Panc1 (cell line): Measurements from ENCODE around the gene SMG1. TPM values are rescaled to one million over a fixed set of nuclear protein-coding genes. Genes with fewer than 3 reads are reported as not detected.

Experiments
- ATAC-seq: fragments of 200-7000 bp; cut with Tn5 transposase; 2 replicates; pipeline ENCODE4 v1.9.1; 2020; ENCODE audit warnings: mild to moderate bottlenecking, moderate library complexity
- BruUV-seq: library from RNA; stranded (reverse); fragments of 400-500 nt; replicated peaks from 2 replicates; lab custom pipeline; 2021; lab: Mats Ljungman, UMichigan
- CTCF ChIA-PET: fragments of 300-600 bp; sonication (Branson Sonifier 250); formaldehyde crosslinking; loops from one replicate; lab custom pipeline; 2022; ENCODE audit warnings: antibody characterized with exemption; lab: Charles Lee
- POLR2A ChIA-PET: fragments of 300-600 bp; sonication (Branson Sonifier 250); formaldehyde crosslinking; loops from one replicate; lab custom pipeline; 2022; ENCODE audit warnings: antibody characterized with exemption; lab: Charles Lee
- DNase-seq: peaks from one replicate; pipeline ENCODE4 v3.0.0-alpha.2; 2010; ENCODE audit warnings: low read depth, low spot score
- H3K27ac ChIP-seq: 2 replicates; pipeline ENCODE4 v1.5.1; 2011; ENCODE audit warnings: mild to moderate bottlenecking, low read length, inconsistent platforms
- H3K27me3 ChIP-seq: fragments of 200-500 bp; sonication (Bioruptor generic); 2 replicates; pipeline ENCODE4 v1.6.0; 2014; ENCODE audit warnings: low read length, inconsistent platforms; ENCODE audit not compliant: control insufficient read depth, insufficient read depth
- H3K36me3 ChIP-seq: fragments of 200-500 bp; sonication (Bioruptor generic); 2 replicates; pipeline ENCODE4 v1.5.1; 2014; ENCODE audit warnings: inconsistent platforms, mild to moderate bottlenecking, low read length, moderate library complexity; ENCODE audit not compliant: control insufficient read depth, insufficient read depth
- H3K4me1 ChIP-seq: 2 replicates; pipeline ENCODE4 v1.5.1; 2011; ENCODE audit warnings: inconsistent platforms, mild to moderate bottlenecking, low read length, moderate library complexity; ENCODE audit not compliant: control insufficient read depth, insufficient read depth
- H3K4me3 ChIP-seq, 2 experiments: 2 replicates each; pipeline ENCODE4 v1.5.1; 2011 to 2012; ENCODE audit warnings: low read depth in 2 of 2, low read length in 2 of 2, mild to moderate bottlenecking in 2 of 2, inconsistent platforms in 1 of 2, moderate library complexity in 1 of 2
- H3K9me3 ChIP-seq: fragments of 200-500 bp; sonication (Bioruptor generic); 2 replicates; pipeline ENCODE4 v1.5.1; 2014; ENCODE audit warnings: low read depth, mild to moderate bottlenecking, inconsistent platforms, low read length, moderate library complexity; ENCODE audit not compliant: control insufficient read depth, insufficient read depth
- POLR2AphosphoS5 ChIP-seq: IDR thresholded peaks from 2 replicates; pipeline ENCODE4 v1.6.1; 2012; ENCODE audit warnings: mild to moderate bottlenecking, low read depth, low read length, moderate library complexity
- SIN3A ChIP-seq: IDR thresholded peaks from 2 replicates; pipeline ENCODE4 v1.6.1; 2012; ENCODE audit warnings: low read depth, mild to moderate bottlenecking, low read length, moderate library complexity, borderline replicate concordance; ENCODE audit not compliant: insufficient read depth
- TCF7L2 ChIP-seq: IDR thresholded peaks from 2 replicates; pipeline ENCODE4 v1.6.1; 2011; ENCODE audit warnings: mild to moderate bottlenecking, low read depth, low read length, inconsistent platforms
- in situ Hi-C: cut with HindIII; loops from 2 replicates; pipeline ENCODE4 v1.10.0; 2016; ENCODE audit warnings: low sequenced_read_pairs, low pct_unique_long_range_greater_than_20kb
- intact Hi-C: fragments of 100-400 bp; cut with micrococcal nuclease; formaldehyde crosslinking; loops from one replicate; pipeline ENCODE4 v1.10.0; 2022; ENCODE audit not compliant: unreplicated experiment
- total RNA-seq: library from RNA; stranded (reverse); gene quantifications from one replicate; pipeline ENCODE4 v1.2.1, GENCODE V29; 2021; ENCODE audit not compliant: unreplicated experiment
- TF ChIP-seq, protein P1 (sequence below), 2 experiments: IDR thresholded peaks; 2 replicates each; pipeline ENCODE4 v1.6.1; 2011 to 2012; ENCODE audit warnings: low read depth in 2 of 2, control low read depth in 1 of 2, low read length in 1 of 2, mild to moderate bottlenecking in 1 of 2, moderate library complexity in 1 of 2; ENCODE audit not compliant: insufficient read depth in 1 of 2
- TF ChIP-seq, protein P2 (sequence below): fragments of 450-650 bp; IDR thresholded peaks from 2 replicates; pipeline ENCODE4 v1.5.1; 2017; ENCODE audit warnings: mild to moderate bottlenecking

SMG1 gene
- total RNA-seq, 1 experiment from 2014 or later = 113 TPM

DNA sequence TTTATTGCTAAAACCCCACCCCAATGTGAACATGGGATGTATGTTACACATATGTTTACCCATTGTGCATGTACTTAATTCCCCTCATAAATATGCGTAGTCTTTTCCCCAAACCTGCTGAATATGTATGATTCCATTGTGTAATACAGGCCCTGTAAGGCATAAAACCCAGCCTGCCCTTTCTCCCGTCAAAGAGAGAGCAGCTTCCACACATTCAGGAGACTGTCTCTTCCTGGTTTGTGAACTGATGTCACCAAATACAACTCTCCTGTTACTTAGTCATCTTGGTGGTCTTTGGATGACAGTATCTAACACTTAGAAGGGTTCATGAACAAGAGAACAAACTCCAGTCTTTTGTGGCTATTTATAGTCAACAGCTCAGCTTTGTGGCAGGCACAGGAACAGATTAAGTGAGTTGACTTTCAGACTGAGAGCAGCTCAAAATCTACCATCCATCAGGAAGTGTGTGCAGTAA, 32.9 kb upstream of the SMG1 start:
- POLR2A ChIA-PET = no interaction called here
- in situ Hi-C loops = no loop called here
- no peak for ATAC-seq

DNA sequence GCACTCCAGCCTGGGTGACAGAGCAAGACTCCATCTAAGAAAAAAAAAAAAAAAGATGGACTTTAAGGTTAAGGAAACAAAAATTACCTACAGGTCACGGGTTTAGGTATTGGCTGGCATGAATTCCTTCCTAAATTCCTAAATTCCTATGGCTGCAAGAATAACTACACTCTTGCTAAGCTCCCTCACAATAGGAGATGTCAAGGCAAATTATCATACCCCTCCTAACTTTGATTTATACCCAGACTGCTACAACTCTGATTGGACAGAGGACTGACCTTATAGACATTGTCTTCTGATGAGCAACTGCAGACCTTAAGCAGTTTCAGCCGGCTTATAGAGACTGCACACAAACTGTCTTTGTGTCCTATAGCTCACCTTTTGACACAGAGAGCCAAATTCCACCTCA, 32.4 kb upstream of the SMG1 start:
- in situ Hi-C loops = no loop called here
- BruUV-seq = no TSS peak
- CTCF ChIA-PET = interaction anchor here (0.6 kb wide), 1 partner anchor 1443 kb away, joined by 3 read pairs; no protein-coding TSS in a partner anchor

More for the DNA sequence above, 32.9 kb upstream of the SMG1 start:
- TF ChIP-seq, protein P1, sequence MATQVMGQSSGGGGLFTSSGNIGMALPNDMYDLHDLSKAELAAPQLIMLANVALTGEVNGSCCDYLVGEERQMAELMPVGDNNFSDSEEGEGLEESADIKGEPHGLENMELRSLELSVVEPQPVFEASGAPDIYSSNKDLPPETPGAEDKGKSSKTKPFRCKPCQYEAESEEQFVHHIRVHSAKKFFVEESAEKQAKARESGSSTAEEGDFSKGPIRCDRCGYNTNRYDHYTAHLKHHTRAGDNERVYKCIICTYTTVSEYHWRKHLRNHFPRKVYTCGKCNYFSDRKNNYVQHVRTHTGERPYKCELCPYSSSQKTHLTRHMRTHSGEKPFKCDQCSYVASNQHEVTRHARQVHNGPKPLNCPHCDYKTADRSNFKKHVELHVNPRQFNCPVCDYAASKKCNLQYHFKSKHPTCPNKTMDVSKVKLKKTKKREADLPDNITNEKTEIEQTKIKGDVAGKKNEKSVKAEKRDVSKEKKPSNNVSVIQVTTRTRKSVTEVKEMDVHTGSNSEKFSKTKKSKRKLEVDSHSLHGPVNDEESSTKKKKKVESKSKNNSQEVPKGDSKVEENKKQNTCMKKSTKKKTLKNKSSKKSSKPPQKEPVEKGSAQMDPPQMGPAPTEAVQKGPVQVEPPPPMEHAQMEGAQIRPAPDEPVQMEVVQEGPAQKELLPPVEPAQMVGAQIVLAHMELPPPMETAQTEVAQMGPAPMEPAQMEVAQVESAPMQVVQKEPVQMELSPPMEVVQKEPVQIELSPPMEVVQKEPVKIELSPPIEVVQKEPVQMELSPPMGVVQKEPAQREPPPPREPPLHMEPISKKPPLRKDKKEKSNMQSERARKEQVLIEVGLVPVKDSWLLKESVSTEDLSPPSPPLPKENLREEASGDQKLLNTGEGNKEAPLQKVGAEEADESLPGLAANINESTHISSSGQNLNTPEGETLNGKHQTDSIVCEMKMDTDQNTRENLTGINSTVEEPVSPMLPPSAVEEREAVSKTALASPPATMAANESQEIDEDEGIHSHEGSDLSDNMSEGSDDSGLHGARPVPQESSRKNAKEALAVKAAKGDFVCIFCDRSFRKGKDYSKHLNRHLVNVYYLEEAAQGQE (IDR thresholded peaks at IDR 0.05; ENCODE audit: insufficient read depth in 1 of 2, low read depth in 2 of 2, low read length in 1 of 2) = no peak
- TF ChIP-seq SIN3A (no peak), TCF7L2 (no peak), POLR2AphosphoS5 (no peak)
- TF ChIP-seq, protein P2, sequence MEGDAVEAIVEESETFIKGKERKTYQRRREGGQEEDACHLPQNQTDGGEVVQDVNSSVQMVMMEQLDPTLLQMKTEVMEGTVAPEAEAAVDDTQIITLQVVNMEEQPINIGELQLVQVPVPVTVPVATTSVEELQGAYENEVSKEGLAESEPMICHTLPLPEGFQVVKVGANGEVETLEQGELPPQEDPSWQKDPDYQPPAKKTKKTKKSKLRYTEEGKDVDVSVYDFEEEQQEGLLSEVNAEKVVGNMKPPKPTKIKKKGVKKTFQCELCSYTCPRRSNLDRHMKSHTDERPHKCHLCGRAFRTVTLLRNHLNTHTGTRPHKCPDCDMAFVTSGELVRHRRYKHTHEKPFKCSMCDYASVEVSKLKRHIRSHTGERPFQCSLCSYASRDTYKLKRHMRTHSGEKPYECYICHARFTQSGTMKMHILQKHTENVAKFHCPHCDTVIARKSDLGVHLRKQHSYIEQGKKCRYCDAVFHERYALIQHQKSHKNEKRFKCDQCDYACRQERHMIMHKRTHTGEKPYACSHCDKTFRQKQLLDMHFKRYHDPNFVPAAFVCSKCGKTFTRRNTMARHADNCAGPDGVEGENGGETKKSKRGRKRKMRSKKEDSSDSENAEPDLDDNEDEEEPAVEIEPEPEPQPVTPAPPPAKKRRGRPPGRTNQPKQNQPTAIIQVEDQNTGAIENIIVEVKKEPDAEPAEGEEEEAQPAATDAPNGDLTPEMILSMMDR = no peak
- Histone ChIP-seq H3K9me3 (no peaks in the 10 kb centered on the region), H3K27me3 (no peaks in the 10 kb centered on the region), H3K4me1 (no peaks in the 10 kb centered on the region), H3K36me3 (no peaks in the 10 kb centered on the region), H3K27ac (no peak overlapping the region), H3K4me3 (no peak overlapping the region)
- intact Hi-C loops = no loop called here
- no peak for DNase-seq
- CTCF ChIA-PET = no interaction called here
- no TSS peak for BruUV-seq

More for the DNA sequence above, 32.4 kb upstream of the SMG1 start:
- intact Hi-C loops = no loop called here
- no peak for ATAC-seq
- Histone ChIP-seq H3K9me3 (no peaks in the 10 kb centered on the region), H3K27me3 (no peaks in the 10 kb centered on the region), H3K4me1 (no peaks in the 10 kb centered on the region), H3K36me3 (no peaks in the 10 kb centered on the region), H3K27ac (no peak overlapping the region), H3K4me3 (no peak overlapping the region)
- TF ChIP-seq, protein P1 (IDR thresholded peaks at IDR 0.05; ENCODE audit: insufficient read depth in 1 of 2, low read depth in 2 of 2, low read length in 1 of 2) = no peak
- TF ChIP-seq, protein P2 = no peak
- TF ChIP-seq TCF7L2 (no peak), SIN3A (no peak), POLR2AphosphoS5 (no peak)
- POLR2A ChIA-PET = no interaction called here
- no peak for DNase-seq
